Breast epithelium (tissue), 3 donors: ENCODE data around the gene TTYH3.

Source experiments
- CTCF ChIP-seq, 3 donors: fragments of 450-650 bp; IDR thresholded peaks; one replicate each; pipeline ENCODE4 v1.5.1; 2016 to 2017; ENCODE audit warnings: antibody characterized with exemption in 3 of 3, mild to moderate bottlenecking in 3 of 3, moderate library complexity in 3 of 3
- POLR2A ChIP-seq: fragments of 450-650 bp; IDR thresholded peaks from one replicate; pipeline ENCODE4 v1.6.1; 2016; ENCODE audit warnings: antibody characterized with exemption, mild to moderate bottlenecking, moderate library complexity

DNA sequence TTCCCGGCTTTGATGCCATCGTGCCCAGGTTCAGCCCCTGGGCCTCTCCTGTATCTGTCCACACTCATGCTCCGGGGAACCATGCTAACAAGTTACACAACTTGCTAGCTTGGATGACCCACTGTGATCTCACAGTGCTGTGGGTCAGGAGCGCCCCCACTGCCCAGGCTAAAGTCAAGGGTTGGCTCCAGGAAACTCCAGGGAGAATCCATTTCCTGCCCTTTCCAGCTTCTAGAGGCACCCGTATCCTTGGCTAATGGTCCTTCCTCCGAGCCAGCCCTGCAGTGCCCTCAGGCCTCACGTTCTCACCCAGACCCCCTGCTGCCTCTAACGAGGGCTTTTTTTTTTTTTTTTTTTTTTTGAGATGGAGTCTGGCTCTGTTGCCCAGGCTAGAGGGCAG lies 75.7 kb downstream of the TTYH3 start:
- no peak for TF ChIP-seq CTCF (IDR thresholded peaks at IDR 0.05)
- TF ChIP-seq POLR2A = no peak
